ENCODE data around the gene HORMAD1.
"Not testable (repeated sequence)": the region's sequence is repeated elsewhere in the genome, so short reads cannot be mapped to it uniquely, and the experiment has no call there.

HORMAD1 gene, protein sequence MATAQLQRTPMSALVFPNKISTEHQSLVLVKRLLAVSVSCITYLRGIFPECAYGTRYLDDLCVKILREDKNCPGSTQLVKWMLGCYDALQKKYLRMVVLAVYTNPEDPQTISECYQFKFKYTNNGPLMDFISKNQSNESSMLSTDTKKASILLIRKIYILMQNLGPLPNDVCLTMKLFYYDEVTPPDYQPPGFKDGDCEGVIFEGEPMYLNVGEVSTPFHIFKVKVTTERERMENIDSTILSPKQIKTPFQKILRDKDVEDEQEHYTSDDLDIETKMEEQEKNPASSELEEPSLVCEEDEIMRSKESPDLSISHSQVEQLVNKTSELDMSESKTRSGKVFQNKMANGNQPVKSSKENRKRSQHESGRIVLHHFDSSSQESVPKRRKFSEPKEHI

DNA sequence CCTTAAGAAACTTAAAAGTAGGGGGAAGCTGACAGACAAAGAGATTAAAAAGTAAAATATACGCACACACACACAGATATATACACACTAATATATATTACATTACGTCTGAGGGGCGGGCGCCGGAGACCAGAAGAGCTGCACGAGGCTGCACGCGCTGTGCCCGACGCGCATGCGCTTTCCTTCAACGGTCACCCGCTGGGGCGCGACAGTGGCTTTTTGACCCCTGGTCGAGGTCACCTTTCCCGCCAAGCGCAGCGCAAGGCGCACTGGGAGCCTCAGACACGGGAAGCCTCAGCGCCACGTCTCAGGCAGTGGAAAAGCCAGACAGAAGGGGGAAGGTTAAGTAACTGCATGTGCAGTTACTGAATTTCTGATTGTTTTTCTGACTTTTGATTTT, at the start of gene HORMAD1:
Gene HORMAD1 (minus strand): TSS at position 193 of the 400 bp plus-strand sequence. CDS start 1,390 bp downstream, outside the sequence.
- DNase-seq: no peak

DNA sequence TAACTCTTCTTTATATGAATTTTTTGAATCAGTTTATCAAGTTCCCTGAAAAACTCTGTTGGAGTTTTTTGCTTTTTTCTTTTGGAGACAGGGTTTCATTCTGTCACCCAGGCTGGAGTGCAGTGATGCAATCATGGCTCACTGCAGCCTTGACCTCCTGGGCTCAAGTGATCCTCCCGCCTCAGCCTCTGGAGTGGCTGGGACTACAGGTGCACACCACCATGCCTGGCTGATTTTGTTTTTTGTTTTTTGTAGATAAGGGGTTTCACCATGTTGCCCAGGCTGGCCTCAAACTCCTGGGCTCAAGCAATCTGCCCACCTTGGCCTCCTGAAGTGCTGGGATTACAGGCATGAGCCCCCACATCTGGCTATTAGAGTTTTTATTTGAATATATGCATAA, 47.0 kb upstream of the HORMAD1 start:
- not testable (repeated sequence) for DNase-seq

DNA sequence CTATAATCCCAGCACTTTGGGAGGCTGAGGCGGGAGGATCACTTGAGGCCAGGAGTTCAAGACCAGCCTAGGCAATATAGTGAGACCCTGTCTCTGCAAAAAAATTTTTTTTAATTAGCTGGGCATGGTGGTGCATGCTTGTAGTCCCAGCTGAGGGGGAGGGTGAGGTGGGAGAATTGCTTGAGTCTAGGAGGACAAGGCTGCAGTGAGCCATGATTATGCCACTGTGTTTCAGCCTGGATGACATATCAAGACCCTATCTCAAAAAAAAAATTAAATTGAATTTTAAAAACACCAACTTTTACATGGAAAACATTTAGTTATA, 45.2 kb upstream of the HORMAD1 start:
- not testable (repeated sequence) for DNase-seq

DNA sequence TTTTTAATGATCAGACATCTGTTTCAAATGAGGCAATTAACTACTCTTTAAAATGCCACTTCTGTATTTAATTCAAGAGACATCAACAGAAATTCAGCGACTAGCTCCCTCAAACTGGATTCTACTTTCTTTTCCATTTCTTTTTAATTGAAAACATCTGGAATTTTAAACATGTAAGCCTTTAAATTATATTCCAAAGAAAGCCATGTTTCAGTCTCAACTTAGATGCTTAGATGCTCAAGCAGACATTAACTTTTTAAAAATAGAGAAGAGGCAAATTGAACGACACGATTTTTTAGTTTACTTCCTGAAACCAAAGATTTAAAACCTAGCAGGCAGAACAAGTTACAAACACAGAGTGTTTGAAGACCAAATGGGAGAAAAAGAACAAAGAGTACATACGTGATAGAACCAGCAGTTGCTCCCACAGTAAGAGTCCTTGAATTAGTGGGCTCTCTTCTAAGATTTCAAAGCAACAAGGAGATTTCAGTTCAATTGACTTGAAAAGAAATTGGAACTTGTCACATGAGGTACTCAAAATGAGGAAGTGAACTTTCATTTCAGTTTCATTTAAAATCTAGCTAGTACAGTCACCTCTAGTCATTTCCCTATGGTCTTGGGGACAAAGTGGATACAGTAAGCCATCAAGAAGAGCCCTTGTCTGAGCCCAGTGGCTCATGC, 44.7 kb upstream of the HORMAD1 start, which contains the start of gene CTSS:
Gene CTSS (minus strand): TSS at position 483 of the 681 bp plus-strand sequence. CDS start 1,015 bp downstream, outside the sequence.
- DNase-seq: peak; percentile 78

DNA sequence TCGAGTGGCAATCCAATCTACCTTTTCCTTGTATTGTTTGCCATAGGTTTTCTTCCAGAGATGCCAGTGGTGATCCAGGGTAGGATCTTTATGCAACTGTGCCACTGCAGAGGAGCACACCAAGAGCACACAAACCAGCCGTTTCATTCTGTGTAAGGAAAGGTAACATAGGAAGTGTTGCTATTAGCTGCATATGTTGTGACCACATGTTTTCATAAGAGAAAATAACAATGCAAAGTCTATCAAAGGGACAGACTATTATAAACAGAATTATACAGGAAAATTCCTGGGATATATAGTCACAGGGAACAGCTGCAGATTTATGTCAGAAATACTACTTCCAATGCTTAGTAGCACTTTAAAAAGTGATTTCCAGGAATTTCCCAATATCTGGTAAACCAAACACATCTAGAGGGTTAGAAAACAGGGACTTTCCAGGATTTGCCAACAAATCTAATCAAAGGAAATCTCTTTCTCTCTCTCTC, 44.0 kb upstream of the HORMAD1 start:
- peak; percentile 6 for DNase-seq

DNA sequence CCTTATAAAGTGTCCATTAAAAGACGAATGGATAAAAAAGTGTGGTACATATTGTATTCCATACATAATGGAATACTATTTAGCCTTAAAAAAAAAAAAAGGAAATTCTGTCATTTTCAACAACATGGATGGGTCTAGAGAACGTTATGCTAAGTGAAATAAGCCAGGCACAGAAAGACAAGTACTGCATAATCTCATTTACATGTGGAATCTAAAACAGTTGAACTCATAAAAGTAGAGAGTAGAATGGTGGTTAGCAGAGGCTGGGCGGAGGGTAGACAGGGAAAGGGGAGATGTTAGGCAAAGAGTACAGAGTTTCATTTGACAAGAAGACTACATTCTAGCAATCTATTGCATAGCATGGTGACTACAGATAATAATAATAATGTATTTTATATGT, 42.3 kb upstream of the HORMAD1 start:
- no peak for DNase-seq

DNA sequence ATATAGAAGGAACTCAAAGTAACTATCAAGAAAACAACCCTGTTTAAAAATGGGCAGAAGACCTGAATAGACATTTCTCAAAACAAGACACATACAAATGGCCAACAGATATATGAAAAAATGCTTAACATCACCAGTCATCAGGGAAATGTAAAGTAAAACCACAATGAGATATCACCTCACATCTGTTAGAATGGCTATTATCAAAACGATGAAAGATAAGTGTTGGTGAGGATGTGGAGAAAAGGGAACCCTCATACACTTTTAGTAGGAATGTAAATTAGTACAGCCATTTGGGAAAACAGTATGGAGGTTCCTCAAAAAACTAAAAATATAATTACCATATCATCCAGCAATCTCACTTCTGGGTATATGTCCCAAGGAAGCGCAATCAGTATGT, 41.9 kb upstream of the HORMAD1 start:
- no peak for DNase-seq

DNA sequence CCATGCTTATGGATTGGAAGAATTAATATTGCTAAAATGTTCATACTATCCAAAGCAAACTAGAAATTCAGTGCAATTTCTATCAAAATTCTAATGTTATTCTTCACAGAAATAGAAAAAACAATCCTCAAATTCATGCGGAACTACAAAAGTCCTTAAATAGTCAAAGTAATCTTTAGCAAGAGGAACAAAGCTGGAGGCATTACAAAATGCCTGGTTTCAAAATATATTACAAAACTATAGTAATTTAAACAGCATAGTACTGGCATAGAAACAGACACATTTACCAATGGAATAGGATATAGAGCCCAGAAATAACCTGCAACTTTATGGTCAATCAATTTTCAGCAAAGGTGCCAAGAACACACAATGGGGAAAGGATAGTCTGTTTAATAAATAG, 41.1 kb upstream of the HORMAD1 start:
- no peak for DNase-seq

DNA sequence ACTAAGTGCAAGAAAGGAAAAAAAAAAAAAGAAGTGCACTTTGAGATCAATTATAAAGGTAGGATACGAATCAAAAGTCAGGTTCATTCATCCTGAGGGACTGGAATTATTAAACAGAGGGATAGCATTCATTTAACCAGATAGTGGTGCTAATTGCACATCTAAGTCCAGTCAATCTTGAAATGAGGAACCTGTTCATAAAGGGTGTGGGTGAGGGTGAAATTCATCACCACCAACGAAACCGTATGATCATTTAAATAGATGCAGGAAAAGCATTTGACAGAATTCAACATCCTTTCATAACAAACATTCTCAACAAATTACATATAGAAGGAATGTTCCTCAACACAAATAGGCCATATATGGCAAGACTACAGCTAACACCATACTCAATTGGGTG, 39.3 kb upstream of the HORMAD1 start:
- DNase-seq: no peak

DNA sequence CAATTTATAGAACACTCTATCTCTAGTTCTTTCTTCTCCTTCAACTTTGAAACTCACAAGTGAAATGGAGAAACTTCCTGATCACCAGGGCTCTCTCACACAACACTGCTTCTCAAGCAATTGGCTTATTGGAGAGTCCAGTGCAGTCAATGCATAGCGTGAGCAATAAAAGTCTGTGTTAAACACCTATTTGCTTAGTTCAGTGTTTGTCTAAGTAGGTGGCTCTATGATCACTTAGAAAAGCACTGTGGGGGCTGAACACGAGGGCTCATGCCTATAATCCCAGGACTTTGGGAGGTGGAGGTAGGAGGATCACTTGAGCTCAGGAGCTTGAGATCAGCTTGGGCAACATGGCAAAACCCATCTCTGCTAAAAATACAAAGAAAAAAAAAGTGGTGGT, 32.7 kb upstream of the HORMAD1 start:
- DNase-seq: no peak

DNA sequence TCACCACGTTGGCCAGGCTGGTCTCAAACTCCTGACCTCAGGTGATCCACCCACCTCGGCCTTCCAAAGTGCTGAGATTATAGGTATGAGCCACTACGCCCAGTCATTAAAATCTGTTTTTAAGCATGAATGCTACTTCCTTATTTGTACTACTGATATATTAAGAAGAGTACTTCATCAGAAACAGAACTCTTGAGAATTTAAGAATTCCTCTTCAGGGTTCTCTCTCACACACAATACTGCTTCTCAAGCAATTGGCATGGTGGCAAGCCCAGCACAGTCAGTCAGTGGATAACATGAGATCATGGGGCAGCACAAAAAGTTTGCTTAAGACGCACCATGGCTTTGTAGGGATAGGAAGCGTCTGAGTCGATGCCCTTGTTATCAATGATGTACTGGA, 30.7 kb upstream of the HORMAD1 start:
- no peak for DNase-seq

DNA sequence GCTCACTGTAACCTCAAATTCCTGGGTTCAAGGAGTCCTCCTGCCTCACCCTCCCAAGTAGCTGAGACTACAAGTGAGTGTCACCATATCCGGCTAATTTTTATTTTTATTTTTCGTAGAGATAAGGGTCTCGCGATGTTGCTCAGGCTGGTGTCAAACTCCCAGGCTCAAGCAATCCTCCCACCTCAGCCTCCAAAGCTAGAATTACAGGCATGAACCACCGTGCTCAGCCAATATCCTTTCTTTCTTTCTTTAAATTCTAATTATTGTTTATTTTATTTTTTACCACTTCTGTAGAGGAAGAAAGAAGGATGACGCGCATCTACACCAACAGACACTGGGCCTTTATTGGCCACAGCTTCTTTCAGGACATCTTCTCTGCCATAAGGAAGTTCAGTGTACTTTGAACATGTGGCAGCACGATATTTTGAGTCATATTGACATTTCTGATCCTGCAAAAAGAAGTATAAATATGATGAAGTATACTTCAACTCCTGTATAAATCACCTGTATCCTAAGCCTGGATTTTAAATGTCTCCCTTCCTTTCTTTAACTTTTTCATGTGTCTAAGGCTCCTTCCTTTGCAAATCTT, 29.1 kb upstream of the HORMAD1 start:
- DNase-seq: no peak

DNA sequence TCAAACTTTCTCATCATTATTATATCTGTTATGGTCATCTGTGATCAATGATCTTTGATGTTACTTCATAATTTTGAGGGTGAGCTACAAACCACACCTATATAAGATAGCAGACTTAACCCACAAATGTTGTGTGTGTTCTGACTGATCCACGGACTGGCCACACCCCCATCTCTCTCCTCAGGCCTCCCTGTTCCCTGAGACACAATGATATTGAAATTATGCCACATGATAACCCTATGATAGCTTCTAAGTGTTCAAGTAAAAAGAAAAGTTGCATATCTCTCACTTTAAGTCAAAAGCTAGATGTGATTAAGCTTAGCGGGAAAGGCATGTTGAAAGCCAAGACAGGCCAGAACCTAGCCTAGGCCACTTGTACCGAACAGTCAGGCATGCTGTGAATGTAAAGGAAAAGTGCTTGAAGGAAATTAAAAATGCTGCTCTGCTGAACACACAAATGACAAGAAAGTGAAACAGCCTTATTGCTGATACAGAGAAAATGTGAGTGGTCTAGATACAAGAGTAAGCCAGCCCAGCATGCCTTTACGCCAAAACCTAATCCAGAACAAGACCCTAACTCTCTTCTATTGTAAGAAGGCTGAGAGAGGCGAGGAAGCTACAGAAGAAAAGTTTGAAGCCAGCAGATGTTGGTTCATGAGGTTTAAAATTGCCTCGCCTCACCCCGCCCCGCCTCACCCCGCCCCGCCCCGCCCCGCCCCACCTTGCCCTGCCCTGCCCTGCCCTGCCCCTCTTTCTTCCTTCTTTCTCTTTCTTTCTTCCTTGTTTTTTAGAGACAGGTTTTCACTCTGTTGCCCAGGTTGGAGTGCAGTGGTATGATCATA, 28.4 kb upstream of the HORMAD1 start:
- DNase-seq: no peak

DNA sequence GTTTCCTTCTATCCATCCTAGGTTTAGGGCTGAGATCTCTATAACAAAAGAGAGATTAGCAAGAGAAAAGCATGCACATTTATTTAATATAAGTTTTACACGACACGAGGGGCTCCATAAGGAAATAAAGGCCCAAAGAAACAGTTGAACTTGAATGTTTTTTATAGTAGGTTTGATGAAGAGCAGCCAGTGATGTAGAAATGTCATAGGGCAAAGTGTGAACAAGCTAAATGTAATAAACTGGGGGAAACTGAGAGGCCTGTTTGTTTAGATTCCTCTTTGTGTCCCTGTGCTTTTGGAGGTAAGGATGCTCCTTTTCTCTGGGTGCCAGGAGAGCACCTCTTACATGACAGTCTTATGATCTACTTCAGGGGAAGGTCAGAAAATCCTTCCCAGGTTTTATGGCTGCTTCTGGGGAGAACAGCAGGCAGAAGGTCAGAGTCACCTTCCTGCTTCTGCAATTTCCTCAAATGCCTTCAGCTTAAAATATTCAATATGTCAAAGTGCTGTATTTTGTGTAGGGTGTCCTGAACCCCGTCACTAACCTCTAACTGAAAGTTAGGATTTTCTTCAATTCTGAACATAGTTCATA, 9.5 kb upstream of the HORMAD1 start:
- no peak for DNase-seq

DNA sequence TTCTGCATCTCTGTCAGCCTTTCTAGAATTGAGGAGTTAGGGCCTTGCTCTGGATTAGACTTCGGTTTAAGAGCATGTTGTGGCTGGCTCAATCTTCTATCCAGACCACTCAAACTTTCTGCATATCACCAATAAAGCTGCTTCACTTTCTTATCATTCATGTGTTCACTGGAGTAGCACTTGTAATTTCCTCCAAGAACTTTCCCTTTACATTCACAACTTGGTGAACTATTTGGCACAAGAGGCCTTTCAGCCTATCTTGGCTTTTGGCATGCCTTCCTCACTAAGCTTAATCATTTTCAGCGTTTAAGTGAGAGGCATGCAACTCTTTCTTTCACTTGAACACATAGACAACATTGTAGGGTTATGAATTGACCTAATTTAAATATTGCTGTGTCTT, 3.6 kb upstream of the HORMAD1 start:
- no peak for DNase-seq

DNA sequence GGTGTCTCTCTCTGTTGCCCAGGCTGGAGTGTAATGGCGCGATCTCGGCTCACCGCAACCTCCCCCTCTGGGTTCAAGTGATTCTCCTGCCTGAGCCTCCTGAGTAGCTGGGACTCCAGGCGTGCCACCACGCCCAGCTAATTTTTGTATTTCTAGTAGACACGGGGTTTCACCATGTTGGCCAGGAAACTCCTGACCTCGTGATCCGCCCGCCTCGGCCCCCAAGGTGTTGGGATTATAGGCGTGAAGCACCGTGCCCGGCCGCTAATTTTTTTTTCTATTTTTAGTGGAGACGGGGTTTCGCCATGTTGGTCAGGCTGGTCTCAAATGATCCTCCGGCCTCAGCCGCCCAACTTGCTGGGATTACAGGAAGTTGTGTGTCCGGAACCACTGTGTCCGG, 597 bp downstream of the HORMAD1 start:
- no peak for DNase-seq

DNA sequence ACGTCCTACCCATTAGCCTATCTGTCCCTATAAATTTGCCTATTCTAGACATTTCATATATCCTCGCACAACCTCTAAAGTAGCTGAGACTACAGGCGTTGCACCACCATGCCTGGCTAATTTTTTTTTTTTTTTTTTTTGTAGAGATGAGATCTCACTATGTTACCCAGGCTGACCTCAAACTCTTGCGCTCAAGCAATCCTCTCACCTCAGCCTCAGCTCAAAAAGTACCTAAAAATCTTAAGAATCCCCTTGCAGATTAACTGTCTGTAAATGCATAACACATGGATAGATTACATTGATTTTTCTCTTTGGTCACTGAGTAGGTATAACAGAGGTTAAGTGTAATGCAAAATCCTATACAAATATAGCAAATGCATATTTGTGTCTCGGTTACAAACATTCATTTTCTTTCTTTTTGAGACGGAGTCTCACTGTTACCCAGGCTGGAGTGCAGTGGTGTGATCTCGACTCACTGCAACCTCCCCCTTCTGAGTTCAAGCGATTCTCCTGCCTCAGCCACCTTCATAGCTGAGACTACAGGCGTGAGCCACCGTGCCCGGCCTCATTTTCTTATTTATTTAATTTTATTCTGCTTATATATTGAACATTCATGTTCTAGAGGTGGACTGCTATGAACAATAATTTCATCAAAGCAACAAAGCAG, 2.3 kb downstream of the HORMAD1 start:
- DNase-seq: no peak

DNA sequence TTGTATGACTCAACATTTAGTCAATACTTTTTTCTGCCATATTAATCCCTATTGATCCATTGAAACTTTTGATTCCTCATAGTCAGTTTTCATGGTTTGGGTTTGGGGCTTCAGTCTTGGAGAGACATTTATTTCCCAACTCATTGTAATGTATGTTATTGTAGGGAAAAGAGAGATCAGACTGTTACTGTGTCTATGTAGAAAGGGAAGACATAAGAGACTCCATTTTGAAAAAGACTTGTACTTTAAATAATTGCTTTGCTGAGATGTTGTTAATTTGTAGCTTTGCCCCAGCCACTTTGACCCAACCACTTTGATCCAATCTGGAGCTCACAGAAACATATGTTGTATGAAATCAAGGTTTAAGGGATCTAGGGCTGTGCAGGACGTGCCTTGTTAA, 11.7 kb downstream of the HORMAD1 start:
- DNase-seq: not testable (repeated sequence)

DNA sequence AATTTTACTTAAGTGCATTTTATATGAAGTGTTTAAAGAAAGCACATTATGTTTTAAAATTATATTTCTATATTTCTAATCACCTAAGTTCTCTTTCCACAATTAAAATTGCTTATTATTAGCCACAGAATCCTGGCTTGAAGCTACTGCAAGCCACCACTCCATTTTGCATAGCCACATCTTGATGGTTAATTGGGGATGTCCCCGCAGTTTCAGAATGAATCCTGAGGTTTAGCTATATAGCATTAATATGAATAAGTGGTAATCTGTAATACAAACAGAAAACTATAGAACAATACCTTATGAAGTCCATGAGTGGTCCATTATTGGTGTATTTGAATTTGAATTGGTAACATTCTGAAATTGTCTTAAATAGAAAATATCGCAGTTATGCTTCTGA, 12.1 kb downstream of the HORMAD1 start:
- no peak for DNase-seq

DNA sequence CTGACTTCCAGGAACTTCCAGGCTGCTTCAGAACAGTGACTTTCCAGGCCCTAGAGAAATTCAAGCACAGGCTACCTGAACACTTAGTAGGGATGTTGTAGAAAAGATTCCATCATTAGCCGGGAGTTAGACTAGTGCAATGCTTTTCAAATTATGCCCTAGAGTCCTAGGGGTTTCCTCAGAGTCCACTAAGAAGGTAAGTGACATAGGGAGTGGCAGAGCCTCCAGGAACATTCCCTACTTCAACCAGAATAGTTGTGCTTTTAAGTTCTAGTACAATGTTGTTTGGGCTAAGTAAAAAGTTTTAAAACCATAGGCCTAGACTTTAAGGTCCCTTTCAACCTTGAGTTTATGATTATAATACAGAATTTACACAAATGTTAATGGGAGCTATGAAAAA, 14.6 kb downstream of the HORMAD1 start:
- no peak for DNase-seq

DNA sequence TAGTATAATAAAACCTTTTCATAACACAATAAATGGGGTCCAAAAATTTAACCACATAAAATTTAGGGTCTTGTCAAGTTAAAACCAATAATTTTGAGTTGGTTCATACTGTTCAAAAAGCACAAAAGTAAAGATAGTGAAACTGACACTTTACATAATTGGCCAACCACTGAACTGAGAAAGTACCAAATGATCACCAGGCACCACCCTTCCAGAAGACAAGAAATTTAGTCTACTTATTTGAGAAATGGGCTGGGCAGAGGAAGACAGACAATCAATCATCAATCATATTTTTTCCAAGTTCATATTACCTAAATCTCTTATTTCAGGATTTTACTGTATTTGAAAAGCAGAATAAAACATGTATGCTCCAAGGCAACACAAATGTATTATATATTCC, 17.3 kb downstream of the HORMAD1 start:
- no peak for DNase-seq

Data from DMS79 treated with DMSO at 0.1 percent for 48 hours (cell line).